Testis (tissue), 3 donors: ENCODE measurements around the gene SLC17A5. TPM values are rescaled to one million over a fixed set of nuclear protein-coding genes. Genes with fewer than 3 reads are reported as not detected.
"Not testable (repeated sequence)": the region's sequence is repeated elsewhere in the genome, so short reads cannot be mapped to it uniquely, and the experiment has no call there.

Experiments
- DNase-seq: peaks from one replicate; pipeline ENCODE4 v3.0.0-alpha.2; 2019
- H3K27ac ChIP-seq, 2 donors: fragments of 200-600 bp; sonication (generic); one replicate each; pipeline ENCODE4 v1.5.1; 2019
- H3K27me3 ChIP-seq: fragments of 200-600 bp; sonication (generic); one replicate; pipeline ENCODE4 v1.5.1; 2019
- H3K36me3 ChIP-seq: fragments of 200-600 bp; sonication (generic); one replicate; pipeline ENCODE4 v1.5.1; 2017; ENCODE audit warnings: low read depth; ENCODE audit errors: missing control alignments
- H3K4me1 ChIP-seq: fragments of 200-600 bp; sonication (generic); one replicate; pipeline ENCODE4 v1.5.1; 2019
- H3K4me3 ChIP-seq, 2 donors: fragments of 200-600 bp; sonication (generic); one replicate each; pipeline ENCODE4 v1.5.1; 2017 to 2019
- H3K9me3 ChIP-seq: fragments of 200-600 bp; sonication (generic); one replicate; pipeline ENCODE4 v1.5.1; 2017
- CTCF ChIP-seq, 3 experiments: fragments of 450-650 bp in 2 of 3; fragments of 200-600 bp in 1 of 3; sonication (generic) in 1 of 3; IDR thresholded peaks; one replicate each; pipeline ENCODE4 v1.5.1; 2016 to 2019; ENCODE audit warnings: antibody characterized with exemption in 3 of 3, mild to moderate bottlenecking in 2 of 3, moderate library complexity in 1 of 3
- POLR2A ChIP-seq: fragments of 450-650 bp; IDR thresholded peaks from one replicate; pipeline ENCODE4 v1.6.1; 2017; ENCODE audit warnings: antibody characterized with exemption, mild to moderate bottlenecking, moderate library complexity
- WGBS, 2 donors: methylation state at CpG; one replicate each; pipeline ENCODE4 v1.1.5; 2018; 5-methylcytosine and 5-hydroxymethylcytosine counted together
- intact Hi-C: fragments of 100-400 bp; cut with DNase I; formaldehyde crosslinking; loops from one replicate; pipeline ENCODE4 v1.15.1; 2023; ENCODE audit warnings: low total_unique reads
- polyA plus RNA-seq: library from polyadenylated mRNA; stranded (reverse); fragments of 350-450 nt; fragmentation: Illumina TruSeq; extraction: RNeasy Lipid Tissue Mini Kit (QIAGEN cat#74804); gene quantifications from one replicate; pipeline ENCODE4 v1.2.3, GENCODE V29; 2014; ENCODE audit warnings: low read depth, low replicate concordance; ENCODE audit not compliant: insufficient read depth
- small RNA-seq, 2 donors: library from RNA; depleted of rRNA; stranded (forward); fragments of <200 nt; gene quantifications; one replicate each; pipeline ENCODE3, GENCODE V24; 2016
- total RNA-seq, 2 donors: library from RNA; depleted of rRNA; stranded (reverse); fragments of >200 nt; gene quantifications; one replicate each; pipeline ENCODE4 v1.2.3, GENCODE V29; 2016

Gene SLC17A5
- total and polyA plus RNA-seq, 3 donors from 2014 or later = 8.7 to 16.1 (median 12.5) TPM

DNA sequence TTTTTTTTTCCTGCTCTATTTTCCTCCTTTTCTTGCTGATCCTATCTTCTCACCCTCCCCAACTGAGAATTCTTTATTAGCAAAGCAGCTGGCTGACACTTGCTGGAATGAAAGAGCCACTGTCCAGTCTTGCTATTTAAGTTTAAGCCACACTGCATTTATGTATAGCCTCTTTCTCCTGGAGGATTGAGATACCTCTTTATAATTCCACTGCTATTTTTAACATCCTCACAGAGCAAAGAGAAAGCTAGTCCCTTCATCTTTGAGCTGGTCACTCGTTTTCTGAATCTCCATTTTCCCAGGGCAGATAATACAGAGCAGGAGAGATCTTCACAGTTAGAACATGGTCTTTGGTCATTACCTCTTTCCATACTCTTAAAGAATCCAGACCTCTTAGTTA is 97.0 kb downstream of the SLC17A5 start:
- no peak overlapping the region for H3K27ac ChIP-seq
- H3K9me3 ChIP-seq = no peaks in the 10 kb centered on the region
- WGBS, 2 donors = 24 to 26% methylated on average over 1 of the region's 1 CpG
- no peak for DNase-seq
- intact Hi-C loops = no loop called here
- no peaks in the 10 kb centered on the region for H3K36me3 ChIP-seq
- no peaks in the 10 kb centered on the region for H3K27me3 ChIP-seq
- no peak for TF ChIP-seq POLR2A
- TF ChIP-seq CTCF (IDR thresholded peaks at IDR 0.05) = no peak
- no peaks in the 10 kb centered on the region for H3K4me1 ChIP-seq
- H3K4me3 ChIP-seq = no peak overlapping the region

GRCh38 chr6:73555380-73555949 is 98.3 kb downstream of the SLC17A5 start:
- DNase-seq, H3K27me3 ChIP-seq, H3K4me3 ChIP-seq, H3K36me3 ChIP-seq, H3K9me3 ChIP-seq, intact Hi-C loops, H3K4me1 ChIP-seq, H3K27ac ChIP-seq: not testable (repeated sequence)
- WGBS, 2 donors = 89 to 96% methylated on average over 11 of the region's 11 CpGs

DNA sequence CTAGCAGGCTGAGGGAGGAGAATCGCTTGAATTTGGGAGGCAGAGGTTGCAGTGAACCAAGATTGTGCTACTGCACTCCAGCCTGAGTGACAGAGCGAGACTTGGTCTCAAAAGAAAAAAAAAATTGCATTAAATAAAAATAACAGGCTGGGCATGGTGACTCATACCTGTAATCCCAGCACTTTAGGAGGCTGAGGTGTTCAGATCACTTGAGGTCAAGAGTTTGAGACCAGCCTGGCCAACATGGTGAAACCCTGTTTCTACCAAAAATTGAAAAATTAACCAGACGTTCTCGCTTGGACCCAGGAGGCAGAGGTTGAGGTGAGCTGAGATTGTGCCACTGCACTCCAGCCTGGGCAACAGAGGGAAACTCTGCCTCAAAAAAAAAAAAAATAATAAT is 102.7 kb downstream of the SLC17A5 start:
- H3K4me1 ChIP-seq, H3K36me3 ChIP-seq, DNase-seq, H3K4me3 ChIP-seq, H3K27me3 ChIP-seq, intact Hi-C loops, H3K27ac ChIP-seq, H3K9me3 ChIP-seq: not testable (repeated sequence)
- WGBS, 2 donors = 92 to 95% methylated on average over 4 of the region's 4 CpGs

DNA sequence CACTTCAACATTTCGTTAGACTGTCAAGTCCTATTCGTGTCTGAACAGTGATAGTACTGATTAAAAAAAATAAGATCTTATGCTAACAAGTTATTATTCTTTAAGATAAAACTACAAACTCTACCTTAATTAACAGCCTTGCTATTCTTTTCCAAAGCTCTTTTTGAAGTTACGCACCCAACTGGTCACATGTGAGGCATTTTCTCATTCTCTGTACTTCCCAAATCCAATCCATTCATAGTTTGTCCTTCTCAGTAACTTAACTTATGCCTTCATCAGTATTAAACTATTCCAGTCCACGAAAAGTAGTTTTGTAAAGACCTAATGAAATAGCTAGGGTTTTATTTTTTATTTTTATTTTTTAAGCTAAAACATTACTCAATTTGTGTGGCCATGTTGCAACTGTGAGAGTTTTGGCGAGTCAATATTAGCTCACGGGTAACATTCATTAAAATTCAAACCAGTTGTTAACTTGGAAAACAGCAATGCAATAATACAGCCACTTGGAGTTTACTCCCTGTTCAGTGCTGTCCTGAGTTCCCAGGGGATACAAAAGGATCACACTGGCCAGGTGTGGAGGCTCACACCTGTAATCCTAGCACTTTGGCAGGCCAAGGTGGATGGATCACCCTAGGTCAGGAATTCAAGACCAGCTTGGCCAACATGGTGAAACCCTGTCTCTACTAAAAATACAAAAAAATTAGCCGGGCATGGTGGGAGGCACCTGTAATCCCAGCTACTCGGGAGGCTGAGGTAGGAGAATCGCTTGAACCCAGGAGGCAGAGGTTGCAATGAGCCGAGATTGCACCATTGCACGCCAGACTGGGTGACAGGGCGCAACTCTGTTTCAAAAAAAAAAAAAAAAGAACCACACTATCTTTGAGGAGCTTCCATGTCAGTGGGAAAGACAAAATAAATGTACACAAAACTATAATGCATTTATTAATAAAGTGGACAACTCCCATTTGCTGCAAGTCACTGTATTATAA is 105.0 kb downstream of the SLC17A5 start:
- DNase-seq = no peak
- no peaks in the 10 kb centered on the region for H3K9me3 ChIP-seq
- WGBS, 2 donors = 84 to 89% methylated on average over 12 of the region's 12 CpGs
- no peaks in the 10 kb centered on the region for H3K4me1 ChIP-seq
- H3K27ac ChIP-seq = no peak overlapping the region
- intact Hi-C loops = no loop called here
- H3K4me3 ChIP-seq = no peak overlapping the region
- H3K36me3 ChIP-seq = no peaks in the 10 kb centered on the region
- H3K27me3 ChIP-seq = no peaks in the 10 kb centered on the region
- TF ChIP-seq POLR2A (no peak), CTCF (IDR thresholded peaks at IDR 0.05) (no peak)

DNA sequence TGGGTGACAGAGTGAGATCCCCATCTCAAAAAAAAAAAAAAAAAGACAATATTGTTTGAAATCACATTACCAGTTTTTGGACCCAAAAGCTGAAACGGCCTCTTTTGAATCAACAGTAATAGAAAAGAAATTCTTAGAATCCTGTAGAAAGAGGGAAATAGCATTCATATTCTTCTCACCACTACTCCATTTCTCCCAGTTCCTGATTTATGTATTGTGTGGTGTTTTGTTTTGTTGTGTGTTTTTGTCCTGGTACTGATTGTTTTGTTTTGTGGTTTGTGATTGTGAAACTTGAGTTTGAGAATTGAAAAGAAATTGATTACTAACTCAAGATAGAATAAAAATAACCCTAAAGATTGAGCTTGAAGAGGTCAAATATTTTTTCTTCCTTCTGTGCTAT is 106.8 kb downstream of the SLC17A5 start:
- no peak for DNase-seq
- no peaks in the 10 kb centered on the region for H3K9me3 ChIP-seq
- no peaks in the 10 kb centered on the region for H3K36me3 ChIP-seq
- intact Hi-C loops = no loop called here
- no peaks in the 10 kb centered on the region for H3K27me3 ChIP-seq
- 90 to 91% methylated on average over 1 of the region's 1 CpG for WGBS, 2 donors
- H3K4me3 ChIP-seq = no peak overlapping the region
- TF ChIP-seq CTCF (IDR thresholded peaks at IDR 0.05) = no peak
- no peak for TF ChIP-seq POLR2A
- H3K4me1 ChIP-seq = no peaks in the 10 kb centered on the region
- H3K27ac ChIP-seq = no peak overlapping the region

Small RNAs within 50 kb of the gene (small RNA-seq; reads per million reads assigned to genes)
- gene RPS27P15 = 0 reads per million in 2 donors

Other genes starting within 250 kb of the SLC17A5 start
- gene CGAS, start 201.7 kb downstream of the SLC17A5 start, total RNA-seq = 1 to 10 TPM; 1.9 to 2.4 TPM
- 0.58 TPM for gene CGAS, start 201.7 kb downstream of the SLC17A5 start, polyA plus RNA-seq
- gene MTO1, start 192.3 kb downstream of the SLC17A5 start, total RNA-seq = 10 to 100 TPM; 35.4 to 37.0 TPM
- 52.0 TPM for gene MTO1, start 192.3 kb downstream of the SLC17A5 start, polyA plus RNA-seq
- gene EEF1A1, start 133.0 kb downstream of the SLC17A5 start, total RNA-seq = 1,000 to 10,000 TPM; 2,869 to 5,046 TPM
- gene EEF1A1, start 133.0 kb downstream of the SLC17A5 start, polyA plus RNA-seq = 5,086 TPM
- 1 to 10 TPM; 4.0 to 5.4 TPM for gene CD109, start 42.2 kb upstream of the SLC17A5 start, total RNA-seq
- gene CD109, start 42.2 kb upstream of the SLC17A5 start, polyA plus RNA-seq = 7.0 TPM